Thoracic aorta (tissue), 2 donors: ENCODE results near the gene AJUBA. TPM values are rescaled to one million over a fixed set of nuclear protein-coding genes. Genes with fewer than 3 reads are reported as not detected.

Experiments used
- ATAC-seq: fragments of 150-250 bp; one replicate; pipeline ENCODE4 v1.8.0; 2017; ENCODE audit warnings: low read depth; ENCODE audit not compliant: insufficient number of reproducible peaks, low FRiP score
- DNase-seq: peaks from one replicate; pipeline ENCODE4 v3.0.0-alpha.2; 2020; ENCODE audit warnings: low spot score
- H3K27ac ChIP-seq, 2 donors: fragments of 200-600 bp; sonication (generic); 1 replicate in 1 of 2; 2 replicates in 1 of 2; pipeline ENCODE4 v1.5.1; 2016; ENCODE audit warnings: mild to moderate bottlenecking in 2 of 2, moderate library complexity in 2 of 2
- H3K27me3 ChIP-seq: fragments of 200-600 bp; sonication (generic); replicated peaks from 2 replicates; pipeline ENCODE4 v1.6.0; 2016; ENCODE audit warnings: mild to moderate bottlenecking; ENCODE audit not compliant: insufficient read depth
- H3K36me3 ChIP-seq: fragments of 200-600 bp; sonication (generic); one replicate; pipeline ENCODE4 v1.5.1; 2016
- H3K4me1 ChIP-seq, 2 donors: fragments of 200-600 bp; sonication (generic); 1 replicate in 1 of 2; 2 replicates in 1 of 2; pipeline versions ENCODE4 v1.5.1 to v1.6.0; 2016; ENCODE audit warnings: low read depth in 2 of 2, mild to moderate bottlenecking in 1 of 2; ENCODE audit not compliant: control insufficient read depth in 1 of 2
- H3K4me3 ChIP-seq: fragments of 200-600 bp; sonication (generic); 2 replicates; pipeline ENCODE4 v1.5.1; 2016; ENCODE audit warnings: mild to moderate bottlenecking
- H3K9me3 ChIP-seq: fragments of 200-600 bp; sonication (generic); 2 replicates; pipeline ENCODE4 v1.5.1; 2016
- total RNA-seq, 2 donors: library from RNA; depleted of rRNA; stranded (reverse); fragments of >200 nt; gene quantifications; one replicate each; pipeline versions ENCODE4 v1.1.0 to v1.2.3, GENCODE V29; 2016
- TF ChIP-seq, protein P1 (sequence below): fragments of 200-600 bp; sonication (generic); IDR thresholded peaks from one replicate; pipeline ENCODE4 v1.5.1; 2019; ENCODE audit warnings: antibody characterized with exemption

The AJUBA gene
- total RNA-seq, 2 donors from 2014 or later, result 9.7 to 35.3 TPM

DNA sequence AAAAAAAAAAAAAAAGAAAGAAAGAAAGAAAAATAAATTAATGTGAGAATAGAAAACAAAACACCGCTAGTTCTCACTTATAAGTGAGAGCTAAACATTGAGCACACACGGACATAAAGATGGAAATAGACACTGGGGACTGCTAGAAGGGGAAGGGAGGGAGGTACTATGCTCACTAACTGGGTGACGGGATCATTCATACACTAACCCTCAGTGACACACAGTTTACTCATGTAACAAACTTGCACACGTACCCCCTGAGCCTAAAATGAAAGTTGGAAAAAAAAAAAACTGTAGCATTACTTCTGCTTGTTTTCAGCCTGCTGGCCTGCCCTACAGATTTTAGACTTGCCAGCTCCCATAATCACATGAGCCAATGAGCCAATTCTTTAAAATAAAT is 42.7 kb downstream of the AJUBA start:
- Histone ChIP-seq H3K27me3 (no peaks in the 10 kb centered on the region), H3K36me3 (peaks cover 3% of the 10 kb centered on the region), H3K4me3 (no peak overlapping the region), H3K27ac (no peak overlapping the region), H3K9me3 (no peaks in the 10 kb centered on the region), H3K4me1 (no peaks in the 10 kb centered on the region)
- DNase-seq (no peak), ATAC-seq (no peak)
- TF ChIP-seq, protein P1, sequence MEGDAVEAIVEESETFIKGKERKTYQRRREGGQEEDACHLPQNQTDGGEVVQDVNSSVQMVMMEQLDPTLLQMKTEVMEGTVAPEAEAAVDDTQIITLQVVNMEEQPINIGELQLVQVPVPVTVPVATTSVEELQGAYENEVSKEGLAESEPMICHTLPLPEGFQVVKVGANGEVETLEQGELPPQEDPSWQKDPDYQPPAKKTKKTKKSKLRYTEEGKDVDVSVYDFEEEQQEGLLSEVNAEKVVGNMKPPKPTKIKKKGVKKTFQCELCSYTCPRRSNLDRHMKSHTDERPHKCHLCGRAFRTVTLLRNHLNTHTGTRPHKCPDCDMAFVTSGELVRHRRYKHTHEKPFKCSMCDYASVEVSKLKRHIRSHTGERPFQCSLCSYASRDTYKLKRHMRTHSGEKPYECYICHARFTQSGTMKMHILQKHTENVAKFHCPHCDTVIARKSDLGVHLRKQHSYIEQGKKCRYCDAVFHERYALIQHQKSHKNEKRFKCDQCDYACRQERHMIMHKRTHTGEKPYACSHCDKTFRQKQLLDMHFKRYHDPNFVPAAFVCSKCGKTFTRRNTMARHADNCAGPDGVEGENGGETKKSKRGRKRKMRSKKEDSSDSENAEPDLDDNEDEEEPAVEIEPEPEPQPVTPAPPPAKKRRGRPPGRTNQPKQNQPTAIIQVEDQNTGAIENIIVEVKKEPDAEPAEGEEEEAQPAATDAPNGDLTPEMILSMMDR, result no peak

DNA sequence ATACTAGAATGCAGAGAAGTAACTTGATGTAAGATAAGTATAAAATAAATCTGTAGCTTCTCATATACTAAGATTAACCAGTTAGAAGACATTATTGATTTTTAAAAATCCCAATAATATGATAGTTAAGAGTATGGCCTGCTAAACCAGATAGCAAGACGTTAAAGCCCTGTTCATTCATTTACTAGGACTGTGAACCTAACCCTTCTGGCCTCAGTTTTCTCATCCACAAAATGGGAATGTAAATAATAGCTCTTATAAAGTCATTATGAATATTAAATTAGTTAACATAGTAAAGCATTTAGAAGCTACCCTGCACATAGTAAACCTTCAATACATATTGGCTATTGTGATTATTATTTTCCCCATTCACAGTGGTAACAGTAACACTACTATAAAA is 47.2 kb downstream of the AJUBA start:
- H3K4me3 ChIP-seq, result no peak overlapping the region
- H3K27me3 ChIP-seq, result no peaks in the 10 kb centered on the region
- H3K9me3 ChIP-seq, result no peaks in the 10 kb centered on the region
- DNase-seq (no peak), ATAC-seq (no peak)
- H3K36me3 ChIP-seq, result no peaks in the 10 kb centered on the region
- H3K27ac ChIP-seq, result no peak overlapping the region
- H3K4me1 ChIP-seq, result no peaks in the 10 kb centered on the region
- TF ChIP-seq, protein P1, result no peak

DNA sequence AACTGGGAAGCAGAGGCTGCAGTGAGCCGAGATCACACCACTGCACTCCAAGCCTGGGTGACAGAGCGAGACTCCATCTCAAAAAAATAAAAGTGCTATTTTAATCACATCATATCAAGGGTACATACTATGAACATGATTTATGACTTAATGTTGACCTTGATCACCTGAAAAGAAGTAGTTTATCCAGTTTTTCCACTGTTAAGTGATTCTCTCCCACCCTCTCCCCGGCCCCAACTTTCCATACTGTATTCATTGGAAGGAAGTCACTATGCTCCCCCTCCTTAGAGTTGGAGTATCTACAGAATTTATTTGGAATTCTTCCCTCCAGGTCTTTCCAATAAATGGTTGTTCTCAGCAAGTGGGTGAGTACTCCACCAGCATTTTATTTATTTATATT is 50.2 kb downstream of the AJUBA start:
- Histone ChIP-seq H3K9me3 (no peaks in the 10 kb centered on the region), H3K4me1 (peaks cover 11 to 15% of the 10 kb centered on the region in 2 donors), H3K4me3 (no peak overlapping the region), H3K27me3 (no peaks in the 10 kb centered on the region), H3K36me3 (no peaks in the 10 kb centered on the region), H3K27ac (no peak overlapping the region)
- TF ChIP-seq, protein P1, result no peak
- DNase-seq (no peak), ATAC-seq (no peak)

DNA sequence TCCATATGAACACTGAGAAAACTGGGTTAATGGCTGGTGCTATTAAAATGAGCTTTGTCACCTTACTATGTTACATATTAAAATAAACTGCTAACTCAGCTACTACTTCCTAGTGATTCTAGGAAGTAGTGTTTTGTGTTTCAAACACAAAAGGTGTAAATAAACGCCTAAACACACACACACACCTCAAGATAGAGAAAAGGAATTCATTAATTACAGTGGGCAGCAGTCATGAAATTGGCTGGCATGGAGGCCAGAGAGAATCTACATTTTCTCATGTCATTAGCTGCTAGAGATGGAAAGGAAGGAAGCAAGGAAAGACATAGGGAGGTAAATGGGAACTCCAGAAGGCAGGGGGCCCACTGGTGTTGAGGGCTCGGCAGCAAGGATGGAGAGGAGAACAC is 52.4 kb downstream of the AJUBA start:
- Histone ChIP-seq H3K27me3 (no peaks in the 10 kb centered on the region), H3K9me3 (no peaks in the 10 kb centered on the region), H3K27ac (peak overlapping the region; percentile 92 to 94), H3K36me3 (peaks cover 6% of the 10 kb centered on the region), H3K4me3 (peak overlapping the region; percentile 81), H3K4me1 (peaks cover 11 to 15% of the 10 kb centered on the region in 2 donors)
- ATAC-seq (no peak), DNase-seq (no peak)
- TF ChIP-seq, protein P1, result no peak

DNA sequence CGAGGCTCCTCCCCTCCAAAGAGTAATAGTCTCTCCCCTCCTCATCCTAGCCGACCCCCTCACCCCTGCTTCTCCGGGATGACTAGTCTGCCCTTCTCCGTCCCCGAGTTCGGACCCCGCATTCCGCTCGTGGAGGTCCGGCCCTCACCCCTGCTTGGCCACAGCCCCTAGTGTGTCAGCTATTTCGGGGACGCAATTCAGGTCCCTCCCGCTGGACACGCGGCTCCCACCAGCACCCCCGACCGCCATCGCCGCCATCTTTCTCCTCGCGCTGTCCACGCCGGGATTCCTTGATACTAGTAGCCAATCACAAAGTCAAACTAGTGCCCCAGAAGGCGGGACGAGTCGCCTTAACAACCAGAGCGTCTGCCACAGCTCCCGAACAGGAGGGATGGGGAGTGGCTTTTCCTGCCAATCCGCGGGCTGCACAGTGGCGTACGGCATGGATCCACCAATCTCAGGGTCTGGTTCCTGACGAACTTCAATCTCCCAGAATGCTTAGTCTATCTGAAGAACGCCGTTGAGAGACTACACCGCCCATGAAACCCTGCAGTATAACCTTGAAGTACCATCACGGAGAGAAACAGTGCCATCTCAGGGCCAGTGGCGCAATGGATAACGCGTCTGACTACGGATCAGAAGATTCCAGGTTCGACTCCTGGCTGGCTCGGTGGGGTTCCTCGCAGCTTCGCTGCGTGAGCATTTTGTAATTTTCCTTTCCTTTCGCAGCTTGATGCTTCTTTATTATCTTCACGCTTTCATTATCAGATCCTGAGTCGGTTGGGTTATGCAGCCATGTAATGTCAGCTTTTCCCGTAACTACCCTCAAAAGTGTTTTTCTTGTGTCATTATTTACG is 53.0 kb downstream of the AJUBA start, which contains the start of gene PRMT5:
TSS of gene PRMT5 (minus strand) at position 273 of the 857 bp plus-strand sequence. CDS start at position 258, 15 bp downstream.
- H3K27ac ChIP-seq, result peak within 1 kb of the TSS; percentile 92 to 94
- ATAC-seq, result peak; percentile 100
- TF ChIP-seq, protein P1, result no peak
- H3K27me3 ChIP-seq, result no peaks in the 10 kb centered on the region
- H3K36me3 ChIP-seq, result peaks cover 11% of the 10 kb centered on the region
- peak within 1 kb of the TSS; percentile 81 for H3K4me3 ChIP-seq
- no peaks in the 10 kb centered on the region for H3K9me3 ChIP-seq
- peaks cover 11 to 15% of the 10 kb centered on the region in 2 donors for H3K4me1 ChIP-seq
- DNase-seq, result peak; percentile 98
